ENCODE measurements around the gene MAML3. TPM values are rescaled to one million over a fixed set of nuclear protein-coding genes. Genes with fewer than 3 reads are reported as not detected.

Gene MAML3
- polyA plus RNA-seq, 3 donors: 16.4 to 16.8 (median 16.8) TPM

DNA sequence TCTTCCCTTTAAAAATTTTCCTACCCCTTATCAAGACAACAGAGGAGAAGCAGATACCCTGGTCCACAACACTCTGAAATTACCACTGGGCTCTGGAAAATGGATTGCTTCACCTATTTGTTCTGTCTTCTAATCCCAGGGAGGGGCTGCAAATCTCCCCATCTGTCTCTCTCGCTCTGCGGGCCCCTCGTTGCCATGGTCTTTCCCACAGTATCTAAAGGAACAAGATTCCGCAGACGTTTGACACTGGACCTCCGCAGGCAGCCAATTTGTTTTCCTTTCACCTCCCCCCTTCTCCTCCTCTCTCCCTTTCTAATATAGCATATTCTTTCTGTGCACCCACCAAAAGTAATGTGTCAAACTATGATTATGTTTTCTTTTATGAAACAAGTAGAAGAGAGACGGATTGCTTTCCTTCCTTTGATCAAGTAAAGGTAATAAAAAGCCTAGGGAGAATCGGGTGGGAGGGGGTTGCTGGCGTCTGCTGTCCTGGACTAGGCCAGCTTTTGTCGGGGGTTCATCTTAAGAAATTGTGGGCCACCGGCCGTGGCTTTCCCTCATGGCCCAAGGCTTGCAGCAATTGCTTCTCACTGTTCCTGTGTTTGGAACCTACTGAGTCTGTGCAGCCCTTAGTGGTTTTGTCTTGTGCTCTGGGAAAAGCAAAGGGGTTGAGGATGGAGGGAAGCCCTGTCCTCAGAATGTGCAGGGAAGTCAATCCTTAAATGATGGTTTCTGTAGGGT is 407.4 kb downstream of the MAML3 start:
- DNase-seq (ENCODE audit: low read depth in 3 of 3, low spot score in 2 of 3): no peak

DNA sequence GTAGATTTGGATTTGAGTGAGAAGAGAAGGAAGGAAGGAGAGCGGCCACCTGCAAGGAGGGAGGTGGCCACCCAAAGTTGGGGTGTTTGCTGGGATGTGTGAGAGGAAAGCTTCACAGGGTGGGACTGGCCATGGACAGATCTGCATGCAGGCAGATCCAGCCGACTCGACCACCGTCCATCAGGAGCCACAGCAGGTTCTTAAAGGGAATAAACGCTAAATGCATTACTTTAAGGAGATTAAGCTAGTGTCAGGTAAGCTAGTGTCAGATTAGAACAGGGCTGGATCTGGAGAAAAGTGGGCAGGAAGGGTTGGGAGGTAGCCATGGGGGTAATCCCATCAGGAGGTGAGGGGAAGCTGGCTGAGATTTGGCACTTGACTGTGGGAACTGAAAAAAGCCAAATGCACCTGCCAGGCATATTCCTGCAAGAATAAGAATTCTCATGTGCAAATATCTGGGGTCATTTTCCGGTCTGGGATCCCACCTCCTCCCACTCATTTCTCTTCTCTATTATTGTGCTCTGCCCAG is 408.8 kb downstream of the MAML3 start:
- DNase-seq (ENCODE audit: low read depth in 3 of 3, low spot score in 2 of 3): no peak

DNA sequence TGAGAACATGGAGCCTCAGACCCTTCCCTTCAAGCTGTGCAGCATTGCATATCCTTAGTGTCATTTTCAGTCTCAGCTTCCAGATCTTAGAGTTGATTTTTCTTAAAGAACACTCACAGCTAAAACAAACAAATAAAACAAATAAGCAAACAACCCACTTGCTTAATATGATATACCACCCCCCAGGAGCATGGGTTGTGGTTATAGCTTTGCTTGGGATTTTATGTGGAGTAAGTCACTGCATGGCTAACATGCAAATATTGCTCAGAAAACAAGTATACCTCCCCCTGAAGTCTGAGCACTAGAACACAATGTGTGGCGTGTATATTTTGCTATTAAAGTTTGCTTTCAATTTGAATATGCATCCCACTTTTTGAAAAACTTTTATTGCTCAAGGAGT is 409.8 kb downstream of the MAML3 start:
- no peak for DNase-seq (ENCODE audit: low read depth in 3 of 3, low spot score in 2 of 3)

DNA sequence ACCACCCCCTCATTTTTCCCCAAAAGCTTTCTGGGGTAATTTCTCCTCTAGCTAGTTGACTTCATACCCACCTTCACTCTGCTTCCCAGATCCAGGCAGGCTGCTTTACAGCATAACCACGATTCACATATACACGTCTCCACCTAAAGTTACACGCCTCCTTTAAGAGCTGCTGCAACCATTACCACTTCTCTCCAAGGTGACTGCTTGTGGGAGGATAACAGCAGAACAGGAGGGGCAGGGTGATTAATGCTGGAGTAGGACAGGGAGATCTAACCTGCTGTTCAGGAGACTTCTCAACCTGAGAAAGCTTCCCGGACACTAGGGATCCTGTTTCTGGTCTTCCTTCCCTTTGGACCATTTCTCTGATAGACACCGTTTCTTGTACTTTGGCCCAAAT is 411.0 kb downstream of the MAML3 start:
- DNase-seq (ENCODE audit: low read depth in 3 of 3, low spot score in 2 of 3): no peak

DNA sequence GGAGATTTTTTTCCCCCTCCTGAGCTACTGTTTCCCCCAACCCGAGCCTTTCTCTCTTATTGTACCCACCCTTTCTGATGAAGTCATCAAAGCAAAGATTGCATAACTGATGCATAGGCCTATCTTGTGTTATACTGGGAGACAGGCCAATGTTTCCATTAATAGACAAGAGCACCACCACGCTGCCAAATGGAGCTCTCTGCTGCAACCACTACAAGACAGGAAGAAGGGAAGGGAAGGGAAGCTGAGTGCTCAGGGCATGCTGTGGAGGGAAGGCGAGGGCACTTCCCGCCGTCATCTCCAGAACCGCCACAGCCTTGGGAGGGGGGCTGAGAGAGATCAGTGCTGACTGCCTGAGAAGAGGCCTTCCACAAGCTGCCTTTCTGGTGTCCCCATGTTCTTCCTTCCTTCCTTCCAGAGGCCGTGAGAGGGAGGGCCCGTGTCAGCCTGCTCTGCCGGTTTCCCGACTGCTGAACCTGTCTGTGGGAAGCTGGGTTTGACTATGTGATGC is 413.4 kb downstream of the MAML3 start:
- DNase-seq (ENCODE audit: low read depth in 3 of 3, low spot score in 2 of 3): no peak

DNA sequence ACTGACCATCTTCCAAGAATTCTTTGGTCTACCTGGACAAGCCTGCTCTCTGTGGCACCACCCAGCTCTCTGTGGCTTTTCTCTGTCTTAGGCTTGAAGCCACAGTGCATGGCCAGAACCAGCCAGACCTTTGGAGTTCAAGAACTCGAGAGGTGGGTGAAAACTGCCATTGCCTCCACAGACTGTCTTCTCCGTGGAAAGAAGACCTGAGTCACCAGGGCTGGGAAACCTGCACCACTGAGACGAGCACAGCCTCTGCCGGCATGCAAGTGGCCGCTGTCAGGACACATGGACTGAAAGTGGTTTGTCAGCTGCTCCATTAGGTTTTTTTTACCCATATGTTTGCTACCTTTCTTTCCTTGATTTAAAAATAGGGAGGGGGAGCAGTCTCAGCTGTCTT is 413.9 kb downstream of the MAML3 start:
- no peak for DNase-seq (ENCODE audit: low read depth in 3 of 3, low spot score in 2 of 3)

DNA sequence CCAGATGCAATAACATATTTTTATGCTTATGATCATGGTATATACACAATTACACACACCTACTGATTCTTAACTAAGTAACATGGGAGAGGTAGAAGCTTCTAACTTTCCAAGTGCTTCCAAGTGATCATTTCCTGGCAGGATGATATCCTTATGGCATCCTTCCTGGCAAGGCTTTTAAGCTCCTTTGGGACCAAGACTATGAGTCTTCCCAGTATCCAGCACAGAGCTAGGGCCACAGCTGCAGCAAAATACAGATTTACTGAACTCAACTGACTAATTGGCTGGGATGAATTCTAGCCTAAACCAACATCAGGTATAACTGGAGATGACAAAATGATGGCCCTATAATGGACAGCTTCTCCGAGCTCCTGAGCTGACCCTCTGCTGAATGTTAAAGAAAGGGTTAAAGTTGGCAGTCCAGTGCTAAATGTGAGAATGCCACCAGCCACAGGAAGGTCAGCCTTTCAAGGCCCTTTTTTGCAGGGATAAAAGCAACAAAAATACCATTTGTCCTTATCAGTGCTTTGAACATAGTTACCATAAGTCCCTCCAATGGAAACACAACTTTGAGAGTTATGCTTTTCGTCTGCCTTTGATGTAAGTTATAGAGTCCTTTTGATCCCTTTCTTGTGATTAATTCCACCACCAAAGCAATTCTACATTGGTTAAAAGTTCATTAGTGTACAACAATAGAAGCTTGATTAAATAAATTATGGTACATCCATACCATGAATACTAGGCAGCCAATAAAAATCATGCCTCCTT is 415.0 kb downstream of the MAML3 start:
- DNase-seq (ENCODE audit: low read depth in 3 of 3, low spot score in 2 of 3): no peak

DNA sequence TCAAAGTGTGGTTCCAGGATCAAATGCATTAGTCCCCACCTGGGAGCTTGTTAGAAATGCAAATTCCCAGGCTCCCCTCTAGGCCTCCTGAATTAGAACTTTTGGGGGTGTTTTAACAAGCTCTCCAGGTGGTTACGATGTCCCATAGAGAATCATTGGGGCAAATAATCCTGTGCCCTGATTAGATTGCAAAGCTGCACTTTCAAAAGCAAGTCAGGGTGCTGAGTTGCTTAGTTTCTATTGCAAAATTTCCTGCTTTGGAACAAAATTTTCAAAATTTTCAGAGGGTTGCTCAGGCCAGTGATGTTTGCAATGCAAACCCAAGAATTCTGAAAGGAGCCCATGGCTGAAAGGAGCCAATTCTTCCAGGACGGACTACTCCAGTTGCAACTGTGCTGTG is 417.3 kb downstream of the MAML3 start:
- DNase-seq (ENCODE audit: low read depth in 3 of 3, low spot score in 2 of 3): no peak

DNA sequence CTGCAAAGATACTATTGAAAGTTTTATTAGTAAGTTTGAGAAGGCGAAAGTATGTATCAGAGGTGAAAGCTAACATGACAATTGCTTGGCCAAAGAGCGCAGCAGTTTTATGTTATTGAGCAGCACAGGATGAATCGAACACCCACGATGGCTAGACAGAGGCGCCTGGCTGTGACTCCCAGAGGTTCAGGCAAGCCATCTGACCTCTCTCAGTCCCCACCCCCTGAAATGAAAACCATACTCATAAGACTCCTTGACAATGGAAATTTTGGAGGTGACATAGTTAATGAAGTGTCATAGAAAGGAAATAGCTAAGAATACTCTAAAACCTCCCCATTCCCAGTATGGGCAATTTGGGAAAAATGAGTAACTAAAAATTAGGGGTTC is 417.7 kb downstream of the MAML3 start:
- DNase-seq (ENCODE audit: low read depth in 3 of 3, low spot score in 2 of 3): no peak

DNA sequence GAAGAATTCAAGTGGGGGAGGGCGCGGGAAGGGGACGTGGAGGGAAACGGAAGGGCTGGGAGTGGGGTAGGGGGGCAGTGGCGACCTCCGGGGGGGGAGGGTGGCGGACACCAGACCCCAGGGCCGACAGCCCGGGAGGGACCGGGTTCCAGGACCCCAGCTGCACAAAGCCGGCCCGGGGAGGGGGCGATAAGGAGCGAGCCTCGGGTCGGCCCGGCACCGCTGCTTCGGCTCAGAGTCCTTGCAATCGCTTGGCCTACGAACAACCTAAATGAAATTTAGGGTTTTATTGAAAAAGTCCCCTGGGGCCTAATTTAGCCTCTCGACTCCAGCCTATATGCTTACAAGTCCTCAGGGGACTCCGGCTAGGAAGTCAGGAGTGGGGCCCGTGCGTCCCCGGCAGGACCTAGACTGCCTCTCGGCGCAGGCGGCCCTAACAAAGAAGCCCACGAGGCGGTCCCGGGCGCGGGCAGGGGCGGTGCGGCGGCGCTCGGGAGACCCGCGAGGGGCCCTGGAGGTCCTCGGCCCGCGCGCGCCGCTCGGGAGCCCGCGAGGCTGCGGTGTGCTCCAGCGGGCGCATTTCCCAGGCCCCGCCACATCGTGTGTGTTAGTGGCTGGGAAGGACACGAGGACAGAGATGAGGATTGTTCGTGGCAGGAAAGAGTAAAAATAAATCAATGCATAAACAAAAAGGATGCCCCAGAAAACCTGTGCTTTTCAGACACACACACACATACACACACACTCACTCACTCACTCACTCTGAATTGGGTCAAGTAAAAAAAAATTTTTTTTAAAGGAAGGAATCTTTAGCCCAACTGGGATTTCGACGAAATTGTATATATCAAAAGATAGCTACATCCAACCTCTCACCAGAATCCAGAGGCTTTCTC is 418.4 kb downstream of the MAML3 start:
- peak in 1 of 3 donors; percentile 41 for DNase-seq (ENCODE audit: low read depth in 3 of 3, low spot score in 2 of 3)

DNA sequence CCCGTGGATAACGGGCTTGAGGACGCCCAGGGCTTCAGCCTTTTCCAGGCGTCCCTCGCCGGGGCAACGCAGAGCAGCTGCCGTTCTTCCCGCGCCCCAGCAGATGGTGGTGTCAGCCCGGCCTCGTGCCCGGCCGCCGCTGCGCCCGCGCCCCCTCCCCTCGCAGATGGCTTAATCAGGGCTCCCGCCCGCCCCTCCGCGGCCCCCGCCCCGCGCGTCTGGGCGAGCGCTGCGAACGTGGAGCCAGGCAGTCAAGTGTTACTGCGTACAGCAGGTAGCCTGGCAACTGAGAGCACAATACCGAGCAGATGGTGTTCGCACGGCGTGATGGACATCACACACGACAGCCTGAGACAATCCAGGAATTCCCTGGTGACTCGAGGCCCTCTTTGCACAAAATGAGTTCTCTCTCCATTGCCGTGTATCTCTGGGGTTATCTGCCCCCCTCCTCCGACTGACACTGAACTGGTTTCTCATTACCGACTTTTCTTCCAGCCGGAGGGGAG is 419.1 kb downstream of the MAML3 start:
- peak; percentile 86 to 88 (median 86) for DNase-seq (ENCODE audit: low read depth in 3 of 3, low spot score in 2 of 3)

DNA sequence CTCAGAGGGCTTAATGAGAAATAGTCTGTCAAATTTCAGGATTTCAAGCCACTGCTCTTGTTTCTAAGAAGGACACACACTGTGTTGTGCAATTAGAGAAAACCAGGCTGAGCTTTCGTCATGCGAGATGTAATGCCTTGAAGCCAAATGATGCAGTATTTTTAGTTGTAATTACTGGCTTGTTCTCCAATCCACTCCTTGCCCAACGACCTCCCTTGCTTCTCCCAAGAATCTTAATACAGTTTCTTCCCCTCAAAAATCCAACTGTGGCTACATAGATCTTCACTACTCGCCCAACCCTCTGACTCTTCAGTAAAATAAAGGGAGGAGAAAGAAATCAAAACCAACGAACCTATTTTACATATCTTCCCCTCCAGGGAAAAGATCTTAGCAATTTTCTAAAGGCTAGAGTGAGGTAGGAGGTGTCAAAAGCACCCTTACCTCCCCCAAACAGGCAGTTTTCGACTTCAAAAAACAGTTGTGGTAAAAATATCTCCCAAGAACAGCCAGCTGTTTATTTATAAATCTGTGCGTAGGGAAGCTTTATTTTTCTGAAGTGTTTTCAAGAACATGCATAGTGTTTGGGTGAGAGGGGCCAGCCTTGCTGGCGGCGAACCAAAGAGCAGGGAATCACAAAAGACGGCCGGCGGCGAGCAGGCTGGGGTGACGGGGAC is 419.6 kb downstream of the MAML3 start:
- DNase-seq (ENCODE audit: low read depth in 3 of 3, low spot score in 2 of 3): no peak

DNA sequence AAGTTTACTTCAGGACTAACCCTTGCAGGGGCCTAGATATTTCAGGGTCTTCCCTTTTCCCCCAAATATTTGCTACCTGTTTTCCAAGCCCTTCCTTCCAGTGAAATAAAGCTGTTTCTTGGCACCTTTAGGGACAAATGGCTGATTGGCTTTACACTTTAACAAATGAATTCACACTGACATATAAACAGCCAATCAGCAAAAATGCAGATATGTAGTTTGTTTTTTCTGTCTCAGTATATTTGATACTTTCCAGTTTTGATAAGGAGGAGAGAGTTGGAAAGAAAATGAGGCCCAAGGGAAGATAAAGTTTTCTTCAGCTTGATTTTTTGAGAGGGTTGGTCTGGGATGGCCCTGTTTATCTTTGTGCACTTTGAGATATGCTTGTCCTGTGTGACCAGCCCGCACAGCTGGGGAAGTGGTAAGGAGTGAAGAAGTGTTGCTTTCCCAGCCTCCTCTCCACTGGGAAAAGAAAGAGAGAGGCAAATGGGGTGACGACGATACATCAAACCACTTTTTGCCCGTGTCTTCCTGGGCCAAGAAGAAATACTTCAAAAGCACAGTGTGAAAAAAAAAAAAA is 420.9 kb downstream of the MAML3 start:
- DNase-seq (ENCODE audit: low read depth in 3 of 3, low spot score in 2 of 3): no peak

DNA sequence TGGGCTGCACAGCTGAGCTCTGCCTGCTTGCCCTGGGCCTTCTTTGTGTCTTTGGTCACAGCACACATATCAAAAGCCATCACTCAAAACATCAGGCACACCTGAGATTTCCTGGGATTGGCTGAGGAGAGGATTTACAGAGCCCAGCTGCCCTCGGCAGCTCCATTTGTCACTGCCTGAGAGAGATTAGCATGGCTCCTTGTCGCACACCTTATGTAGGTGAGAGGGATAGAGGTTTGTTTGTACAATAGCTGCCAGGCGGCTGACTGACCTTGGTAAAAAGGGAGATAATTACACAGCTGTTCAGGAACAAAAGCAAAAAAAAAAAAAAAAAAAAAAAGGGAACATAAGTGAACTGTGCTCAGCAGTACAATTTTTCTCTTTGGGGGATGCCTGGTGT is 425.1 kb downstream of the MAML3 start:
- DNase-seq (ENCODE audit: low read depth in 3 of 3, low spot score in 2 of 3): no peak

DNA sequence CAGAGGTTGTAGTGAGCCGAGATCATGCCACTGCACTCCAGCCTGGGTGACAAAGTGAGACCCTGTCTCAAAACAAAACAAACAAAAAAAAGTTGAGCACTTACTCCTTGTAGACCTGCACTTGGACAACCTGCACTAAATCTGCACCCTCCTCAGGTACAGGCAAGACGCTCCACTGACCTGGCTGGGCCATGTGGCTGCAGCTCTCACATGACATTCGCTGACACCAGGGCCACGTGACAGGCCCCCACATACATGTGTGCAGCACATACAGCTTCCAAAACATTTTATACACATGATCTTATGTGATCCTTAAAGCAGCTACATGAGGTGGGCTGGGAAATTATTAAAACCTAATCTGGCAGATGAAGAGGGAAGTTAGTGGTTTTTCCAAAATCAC is 425.8 kb downstream of the MAML3 start:
- no peak for DNase-seq (ENCODE audit: low read depth in 3 of 3, low spot score in 2 of 3)

DNA sequence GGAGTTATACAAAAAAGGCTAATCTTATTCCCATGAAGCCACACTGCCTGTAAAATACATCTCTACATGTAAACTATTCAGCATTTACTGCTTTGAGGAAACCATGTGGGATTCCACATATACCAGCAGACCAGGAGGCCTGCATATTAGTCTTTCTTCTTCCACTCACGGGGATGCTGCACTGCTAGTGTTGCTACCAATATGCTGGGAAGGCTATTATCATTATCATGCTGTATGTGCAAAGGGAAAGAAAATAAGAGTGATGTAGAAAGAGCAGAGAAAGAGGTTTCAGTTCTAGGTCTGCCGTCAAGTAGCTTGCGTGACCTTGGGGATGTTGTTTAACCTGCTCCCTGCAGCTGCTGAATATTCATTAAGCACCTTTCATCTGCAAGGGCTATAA is 427.4 kb downstream of the MAML3 start:
- DNase-seq (ENCODE audit: low read depth in 3 of 3, low spot score in 2 of 3): no peak

DNA sequence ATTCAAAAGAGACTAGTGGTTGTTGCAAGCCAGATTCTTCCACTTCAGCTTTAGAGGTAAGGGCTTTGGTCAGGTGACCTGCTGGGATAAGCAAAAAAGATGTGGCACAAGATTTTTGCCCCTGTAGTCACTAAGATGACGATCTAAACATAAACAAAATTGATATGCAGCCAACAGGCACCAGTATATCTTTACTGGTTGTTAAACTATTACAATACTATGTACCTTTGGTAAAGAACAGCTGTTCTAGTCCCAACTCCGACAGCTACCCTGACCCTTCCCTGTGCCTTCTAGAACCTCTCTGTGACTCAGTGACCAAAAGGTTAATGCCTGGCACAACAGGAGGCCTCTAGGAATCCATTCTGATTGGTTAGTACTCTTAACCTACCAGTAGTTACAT is 428.7 kb downstream of the MAML3 start:
- no peak for DNase-seq (ENCODE audit: low read depth in 3 of 3, low spot score in 2 of 3)

DNA sequence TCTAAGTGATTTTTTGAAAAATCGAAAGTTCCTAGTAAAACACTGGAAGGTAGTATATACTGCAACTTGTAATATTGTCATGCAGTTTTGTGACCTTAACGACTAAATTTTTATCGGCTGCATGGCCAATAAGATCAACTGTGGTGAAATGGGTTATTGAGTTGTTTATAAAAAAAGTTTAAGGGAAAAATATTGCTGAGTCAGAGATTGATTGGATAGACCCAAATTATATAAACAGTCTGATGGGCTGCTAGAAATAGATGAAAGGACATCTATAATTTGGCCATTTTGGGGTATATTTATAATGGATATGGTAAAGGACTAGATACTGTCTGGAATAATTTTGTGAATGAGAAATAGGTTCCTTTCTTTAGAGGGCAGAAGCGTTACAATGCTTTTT is 432.2 kb downstream of the MAML3 start:
- no peak for DNase-seq (ENCODE audit: low read depth in 3 of 3, low spot score in 2 of 3)

DNA sequence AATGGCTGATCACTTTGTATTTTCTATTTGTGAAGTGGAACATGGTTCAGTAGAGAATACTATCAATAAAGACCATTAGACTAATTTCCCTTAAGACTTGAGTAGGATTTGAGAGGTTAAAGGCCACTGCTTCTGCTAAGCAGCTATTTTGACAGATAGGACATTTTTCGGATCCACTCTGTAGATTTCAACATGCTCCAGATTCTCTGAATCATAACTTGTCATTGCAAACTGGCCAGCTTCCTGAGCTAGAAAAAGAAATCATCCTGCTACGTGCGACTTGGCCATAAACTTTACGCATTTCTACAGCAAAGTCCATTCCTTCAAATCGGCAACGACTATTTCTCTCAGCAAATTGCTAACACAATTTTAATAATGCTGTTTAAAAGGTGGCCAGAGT is 433.2 kb downstream of the MAML3 start:
- no peak for DNase-seq (ENCODE audit: low read depth in 3 of 3, low spot score in 2 of 3)
